ENCODE measurements around the gene ITIH1.

- TF ChIP-seq CTCF (IDR thresholded peaks at IDR 0.05; ENCODE audit: low read length): no peak
- no peak for TF ChIP-seq EZH2 (optimal IDR thresholded peaks at IDR 0.05; ENCODE audit: low read depth, low read length)
- no peak for TF ChIP-seq EZH2phosphoT487 (IDR thresholded peaks at IDR 0.05; ENCODE audit: low read length)
Measured at GRCh38 chr3:52784931-52785590, 7.7 kb downstream of the ITIH1 start.

All from MM.1S (cell line).